H9 (cell line): ENCODE data around the gene VWA5B1. TPM values are rescaled to one million over a fixed set of nuclear protein-coding genes. Genes with fewer than 3 reads are reported as not detected.
"Not testable (repeated sequence)": the region's sequence is repeated elsewhere in the genome, so short reads cannot be mapped to it uniquely, and the experiment has no call there.

Experiments used
- DNase-seq: peaks from one replicate; pipeline ENCODE4 v3.0.0-alpha.2; 2017
- H2AFZ ChIP-seq: one replicate; pipeline ENCODE4 v1.6.1; 2013; ENCODE audit warnings: mild to moderate bottlenecking, low read length, control low read depth, moderate library complexity
- H2AK5ac ChIP-seq: 2 replicates; pipeline ENCODE4 v1.6.1; 2013; ENCODE audit warnings: low read length, control low read depth, mixed read lengths; ENCODE audit not compliant: insufficient read length
- H2BK120ac ChIP-seq: one replicate; pipeline ENCODE4 v1.6.1; 2013; ENCODE audit warnings: low read depth, mild to moderate bottlenecking, low read length, control low read depth, inconsistent platforms; ENCODE audit not compliant: poor library complexity, severe bottlenecking
- H2BK12ac ChIP-seq: 2 replicates; pipeline ENCODE4 v1.6.1; 2013; ENCODE audit warnings: low read length, control low read depth, mixed read lengths, low read depth; ENCODE audit not compliant: insufficient read length
- H2BK15ac ChIP-seq: 2 replicates; pipeline ENCODE4 v1.6.1; 2013; ENCODE audit warnings: low read depth, low read length, control low read depth
- H2BK20ac ChIP-seq: one replicate; pipeline ENCODE4 v1.6.1; 2013; ENCODE audit warnings: low read depth, mild to moderate bottlenecking, low read length, control low read depth, inconsistent platforms; ENCODE audit not compliant: poor library complexity, severe bottlenecking
- H2BK5ac ChIP-seq: 2 replicates; pipeline ENCODE4 v1.6.1; 2013; ENCODE audit warnings: low read length, control low read depth, mixed read lengths; ENCODE audit not compliant: insufficient read length
- H3K14ac ChIP-seq: 2 replicates; pipeline ENCODE4 v1.6.1; 2013; ENCODE audit warnings: low read length, control low read depth; ENCODE audit not compliant: insufficient read depth
- H3K18ac ChIP-seq: 2 replicates; pipeline ENCODE4 v1.6.1; 2013; ENCODE audit warnings: low read depth, mild to moderate bottlenecking, mixed read lengths, low read length, control low read depth; ENCODE audit not compliant: insufficient read length
- H3K23ac ChIP-seq: 2 replicates; pipeline ENCODE4 v1.6.1; 2013; ENCODE audit warnings: low read length, control low read depth, mixed read lengths, low read depth; ENCODE audit not compliant: insufficient read length
- H3K23me2 ChIP-seq: 2 replicates; pipeline ENCODE4 v1.6.1; 2013; ENCODE audit warnings: low read depth, mild to moderate bottlenecking, mixed read lengths, low read length, control low read depth; ENCODE audit not compliant: insufficient read length, poor library complexity, severe bottlenecking
- H3K27ac ChIP-seq: 2 replicates; pipeline ENCODE4 v1.5.1; 2013; ENCODE audit warnings: low read length, control low read depth, mixed read lengths, low read depth; ENCODE audit not compliant: insufficient read length
- H3K27me3 ChIP-seq: 2 replicates; pipeline ENCODE4 v1.6.1; 2013; ENCODE audit warnings: low read length, control low read depth, inconsistent platforms; ENCODE audit not compliant: insufficient read depth
- H3K4ac ChIP-seq: 2 replicates; pipeline ENCODE4 v1.6.1; 2013; ENCODE audit warnings: low read depth, mild to moderate bottlenecking, control low read depth, inconsistent platforms, low read length, moderate library complexity
- H3K4me1 ChIP-seq: 2 replicates; pipeline ENCODE4 v1.6.1; 2013; ENCODE audit warnings: low read length, control low read depth, inconsistent platforms; ENCODE audit not compliant: insufficient read depth
- H3K4me2 ChIP-seq: 2 replicates; pipeline ENCODE4 v1.6.1; 2013; ENCODE audit warnings: low read length, control low read depth, mixed read lengths; ENCODE audit not compliant: insufficient read length, insufficient read depth
- H3K56ac ChIP-seq: 2 replicates; pipeline ENCODE4 v1.6.1; 2013; ENCODE audit warnings: low read depth, mild to moderate bottlenecking, mixed read lengths, low read length, control low read depth; ENCODE audit not compliant: insufficient read length
- H3K79me1 ChIP-seq: 2 replicates; pipeline ENCODE4 v1.6.1; 2013; ENCODE audit warnings: low read depth, mild to moderate bottlenecking, moderate library complexity, low read length, control low read depth, inconsistent platforms; ENCODE audit not compliant: insufficient read depth, poor library complexity, severe bottlenecking
- H3K79me2 ChIP-seq: 2 replicates; pipeline ENCODE4 v1.6.1; 2013; ENCODE audit warnings: low read length, control low read depth, inconsistent platforms; ENCODE audit not compliant: insufficient read depth
- H3K9ac ChIP-seq: 2 replicates; pipeline ENCODE4 v1.6.1; 2013; ENCODE audit warnings: low read length, control low read depth, mixed read lengths; ENCODE audit not compliant: insufficient read length; ENCODE audit errors: extremely low read depth
- H3K9me3 ChIP-seq: one replicate; pipeline ENCODE4 v1.6.1; 2013; ENCODE audit warnings: low read depth, low read length, inconsistent platforms; ENCODE audit not compliant: control insufficient read depth
- H3T11ph ChIP-seq: one replicate; pipeline ENCODE4 v1.6.1; 2013; ENCODE audit warnings: mild to moderate bottlenecking, low read length, control low read depth, inconsistent platforms
- H4K20me1 ChIP-seq: one replicate; pipeline ENCODE4 v1.6.1; 2013; ENCODE audit not compliant: control insufficient read depth, insufficient read length, insufficient read depth
- H4K5ac ChIP-seq: 2 replicates; pipeline ENCODE4 v1.6.1; 2013; ENCODE audit warnings: low read depth, mild to moderate bottlenecking, mixed read lengths, low read length, control low read depth; ENCODE audit not compliant: insufficient read length
- H4K8ac ChIP-seq: replicated peaks from 2 replicates; pipeline ENCODE4 v1.6.1; 2013; ENCODE audit warnings: low read length, control low read depth, mixed read lengths, low read depth; ENCODE audit not compliant: insufficient read length
- H4K91ac ChIP-seq: 2 replicates; pipeline ENCODE4 v1.6.1; 2013; ENCODE audit warnings: low read depth, mild to moderate bottlenecking, moderate library complexity, mixed read lengths, low read length, control low read depth; ENCODE audit not compliant: insufficient read length
- H3K27ac Mint-ChIP-seq, 3 experiments: 2 replicates in 2 of 3; 3 replicates in 1 of 3; pipeline ENCODE4 v1.8.0; 2020 to 2021; ENCODE audit warnings: mixed read lengths in 3 of 3, mild to moderate bottlenecking in 1 of 3, moderate library complexity in 1 of 3
- H3K27me3 Mint-ChIP-seq: 2 replicates; pipeline ENCODE4 v1.8.0; 2021; ENCODE audit warnings: low read depth, mild to moderate bottlenecking, moderate library complexity, mixed read lengths
- H3K36me3 Mint-ChIP-seq, 3 experiments: 2 replicates in 2 of 3; 3 replicates in 1 of 3; pipeline ENCODE4 v1.8.0; 2020 to 2021; ENCODE audit warnings: low read depth in 3 of 3, mixed read lengths in 3 of 3; ENCODE audit not compliant: insufficient read depth in 1 of 3
- H3K4me1 Mint-ChIP-seq, 2 experiments: 2 replicates each; pipeline ENCODE4 v1.8.0; 2020; ENCODE audit warnings: mixed read lengths in 2 of 2
- H3K4me3 Mint-ChIP-seq, 2 experiments: 2 replicates in 1 of 2; 3 replicates in 1 of 2; pipeline ENCODE4 v1.8.0; 2020 to 2021; ENCODE audit warnings: mild to moderate bottlenecking in 2 of 2, mixed read lengths in 2 of 2, moderate library complexity in 1 of 2
- H3K9me3 Mint-ChIP-seq, 2 experiments: 2 replicates in 1 of 2; 3 replicates in 1 of 2; pipeline ENCODE4 v1.8.0; 2020; ENCODE audit warnings: mild to moderate bottlenecking in 2 of 2, mixed read lengths in 2 of 2, moderate library complexity in 1 of 2
- CTCF ChIP-seq: fragments of 200-600 bp; sonication (generic); conservative IDR thresholded peaks from 3 replicates; pipeline ENCODE4 v1.8.0; 2021; ENCODE audit warnings: antibody characterized with exemption, mild to moderate bottlenecking
- WGBS: extraction: QIAGEN DNeasy Blood & Tissue Kit; methylation state at CpG from one replicate; pipeline ENCODE4 v1.1.7; 2013; ENCODE audit warnings: missing lambda C conversion rate, low lambda C conversion rate, mixed read lengths; ENCODE audit not compliant: insufficient read length; ENCODE audit errors: extremely low coverage; 5-methylcytosine and 5-hydroxymethylcytosine counted together
- total RNA-seq: library from RNA; stranded (reverse); gene quantifications from 2 replicates; pipeline ENCODE4 v1.2.1, GENCODE V29; 2021

The VWA5B1 gene
- total RNA-seq, 1 experiment from 2014 or later: not detected

DNA sequence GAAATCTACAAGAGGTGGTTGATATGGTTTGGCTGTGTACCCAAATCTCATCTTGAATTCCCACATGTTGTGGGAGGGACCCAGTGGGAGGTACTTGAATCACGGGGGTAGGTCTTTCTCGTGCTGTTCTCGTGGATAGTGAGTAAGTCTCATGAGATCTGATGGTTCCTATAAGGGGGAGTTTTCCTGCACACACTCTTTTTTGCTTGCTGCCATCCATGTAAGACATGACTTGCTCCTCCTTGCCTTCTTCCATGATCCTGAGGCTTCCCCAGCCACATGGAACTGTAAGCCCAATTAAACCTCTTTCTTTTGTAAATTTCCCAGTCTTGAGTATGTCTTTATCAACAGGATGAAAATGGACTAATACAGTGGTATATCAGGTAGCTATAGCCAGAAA is 5.2 kb upstream of the VWA5B1 start:
- no CpG with 5 or more reads among the region's 3 CpGs for WGBS
- Mint-ChIP-seq H3K4me1 (peaks cover 20 to 25% of the 10 kb centered on the region in 2 experiments), H3K4me3 (no peak overlapping the region), H3K36me3 (no peaks in the 10 kb centered on the region; a peak in 3 of 7 replicates), H3K27me3 (peaks cover 61% of the 10 kb centered on the region), H3K9me3 (peaks cover 7 to 11% of the 10 kb centered on the region in 2 experiments), H3K27ac (no peak overlapping the region)
- Histone ChIP-seq H2BK5ac (no peak overlapping the region), H3K23me2 (no peaks in the 10 kb centered on the region), H3K27me3 (no peaks in the 10 kb centered on the region; the same call in 1 of the 2 replicates), H4K5ac (no peak overlapping the region), H2AFZ (no peak overlapping the region), H3K9me3 (no peaks in the 10 kb centered on the region), H3T11ph (no peak overlapping the region), H3K18ac (no peak overlapping the region), H3K4me2 (no peak overlapping the region), H3K27ac (no peak overlapping the region), H3K23ac (no peak overlapping the region), H2BK15ac (no peak overlapping the region), H3K14ac (no peak overlapping the region), H2AK5ac (no peak overlapping the region), H3K79me1 (no peaks in the 10 kb centered on the region), H4K20me1 (no peaks in the 10 kb centered on the region), H3K9ac (no peak overlapping the region), H3K79me2 (no peaks in the 10 kb centered on the region), H2BK12ac (no peak overlapping the region), H3K56ac (no peak overlapping the region), H3K4ac (no peak overlapping the region), H4K91ac (no peak overlapping the region), H3K4me1 (peaks cover 4% of the 10 kb centered on the region), H4K8ac (no peak overlapping the region), H2BK120ac (no peak overlapping the region), H2BK20ac (no peak overlapping the region)
- DNase-seq: no peak
- TF ChIP-seq CTCF: no peak

DNA sequence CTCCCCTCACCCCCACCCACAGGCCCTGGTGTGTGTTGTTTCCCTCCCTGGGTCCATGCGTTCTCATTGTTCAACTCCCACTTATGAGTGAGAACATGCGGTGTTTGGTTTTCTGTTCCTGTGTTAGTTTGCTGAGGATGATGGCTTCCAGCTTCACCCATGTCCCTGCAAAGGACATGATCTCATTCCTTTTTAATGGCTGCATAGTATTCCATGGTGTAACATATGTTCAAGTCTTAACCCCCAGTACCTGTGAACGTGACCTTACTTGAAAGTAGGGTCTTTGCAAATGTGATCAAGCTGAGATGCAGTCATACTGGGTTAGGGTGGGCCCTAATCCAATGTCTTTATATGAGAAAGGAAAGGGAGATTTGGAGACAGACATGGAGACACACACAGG is 3.0 kb upstream of the VWA5B1 start:
- no CpG with 5 or more reads among the region's 3 CpGs for WGBS
- H3K36me3 Mint-ChIP-seq, H2BK120ac ChIP-seq, H3K18ac ChIP-seq, H3K9me3 ChIP-seq, H4K8ac ChIP-seq, H3K79me1 ChIP-seq, H3K56ac ChIP-seq, H3K27ac Mint-ChIP-seq, H2BK12ac ChIP-seq, H3K23me2 ChIP-seq, H4K20me1 ChIP-seq, H3K79me2 ChIP-seq, H4K5ac ChIP-seq, H2AFZ ChIP-seq, H3K4ac ChIP-seq, H3K27me3 ChIP-seq, H3K4me2 ChIP-seq, H2BK5ac ChIP-seq, H3T11ph ChIP-seq, H2BK15ac ChIP-seq, H3K14ac ChIP-seq, H3K9ac ChIP-seq, H3K23ac ChIP-seq, H3K4me1 ChIP-seq, H3K27ac ChIP-seq, H2BK20ac ChIP-seq, DNase-seq, H3K4me3 Mint-ChIP-seq, H2AK5ac ChIP-seq, H4K91ac ChIP-seq: not testable (repeated sequence)
- Mint-ChIP-seq H3K4me1 (peaks cover 25 to 27% of the 10 kb centered on the region in 2 experiments), H3K27me3 (peaks cover 81% of the 10 kb centered on the region), H3K9me3 (peaks cover 7 to 11% of the 10 kb centered on the region in 2 experiments)
